CD14-positive monocyte (primary cell): ENCODE measurements around the gene BEGAIN. TPM values are rescaled to one million over a fixed set of nuclear protein-coding genes. Genes with fewer than 3 reads are reported as not detected.

ENCODE experiments used
- DNase-seq, 3 donors: peaks; one replicate each; pipeline ENCODE4 v3.0.0-alpha.2; 2011 to 2022
- H2AFZ ChIP-seq: 2 replicates; pipeline ENCODE4 v1.6.0; 2012; ENCODE audit warnings: mild to moderate bottlenecking, low read depth, low read length, inconsistent platforms; ENCODE audit not compliant: insufficient read depth, poor library complexity, severe bottlenecking
- H3K27ac ChIP-seq, 2 donors: 1 replicate in 1 of 2; 2 replicates in 1 of 2; pipeline ENCODE4 v1.5.1; 2012 to 2013; ENCODE audit warnings: low read length in 2 of 2, control low read depth in 1 of 2, inconsistent platforms in 1 of 2, low read depth in 1 of 2, mild to moderate bottlenecking in 1 of 2
- H3K27me3 ChIP-seq, 2 donors: one replicate each; pipeline versions ENCODE4 v1.6.0 to v1.6.1; 2011 to 2013; ENCODE audit warnings: low read length in 2 of 2; ENCODE audit not compliant: control insufficient read depth in 2 of 2, insufficient read depth in 2 of 2
- H3K36me3 ChIP-seq, 2 donors: replicated peaks in 1 of 2; 1 replicate in 1 of 2; 2 replicates in 1 of 2; pipeline versions ENCODE4 v1.5.1 to v1.6.1; 2012 to 2013; ENCODE audit warnings: low read length in 2 of 2, control low read depth in 1 of 2, inconsistent platforms in 1 of 2, mild to moderate bottlenecking in 1 of 2; ENCODE audit not compliant: insufficient read depth in 2 of 2, control insufficient read depth in 1 of 2
- H3K4me1 ChIP-seq, 2 donors: 1 replicate in 1 of 2; 2 replicates in 1 of 2; pipeline versions ENCODE4 v1.5.1 to v1.6.1; 2012 to 2013; ENCODE audit warnings: low read length in 2 of 2, control low read depth in 1 of 2, inconsistent platforms in 1 of 2, mild to moderate bottlenecking in 1 of 2, moderate library complexity in 1 of 2; ENCODE audit not compliant: insufficient read depth in 2 of 2, control insufficient read depth in 1 of 2
- H3K4me2 ChIP-seq: replicated peaks from 2 replicates; pipeline ENCODE3; 2012; ENCODE audit warnings: low read length, moderate library complexity, mild to moderate bottlenecking; ENCODE audit not compliant: poor library complexity, severe bottlenecking; ENCODE audit errors: extremely low read depth
- H3K4me3 ChIP-seq, 3 experiments: fragments of 200-600 bp in 1 of 3; sonication (generic) in 1 of 3; replicated peaks in 1 of 3; 1 replicate in 2 of 3; 2 replicates in 1 of 3; pipeline ENCODE4 v1.5.1; 2011 to 2013; ENCODE audit warnings: low read length in 3 of 3, mild to moderate bottlenecking in 3 of 3, control low read depth in 2 of 3, low read depth in 2 of 3, inconsistent platforms in 1 of 3, moderate library complexity in 1 of 3
- H3K79me2 ChIP-seq: 2 replicates; pipeline ENCODE4 v1.6.0; 2012; ENCODE audit warnings: mild to moderate bottlenecking, control low read depth, inconsistent platforms, low read length, moderate library complexity; ENCODE audit not compliant: insufficient read depth
- H3K9ac ChIP-seq: 2 replicates; pipeline ENCODE4 v1.6.0; 2017; ENCODE audit warnings: low read length, mild to moderate bottlenecking; ENCODE audit not compliant: insufficient read depth, poor library complexity, severe bottlenecking
- H3K9me3 ChIP-seq, 2 donors: replicated peaks in 1 of 2; 1 replicate in 1 of 2; 2 replicates in 1 of 2; pipeline versions ENCODE4 v1.5.1 to v1.6.1; 2012 to 2013; ENCODE audit warnings: low read length in 2 of 2, control low read depth in 1 of 2; ENCODE audit not compliant: control insufficient read depth in 1 of 2, insufficient read depth in 1 of 2
- H4K20me1 ChIP-seq: 2 replicates; pipeline ENCODE4 v1.6.0; 2012; ENCODE audit warnings: mild to moderate bottlenecking, low read length, control low read depth, moderate library complexity; ENCODE audit not compliant: insufficient read depth
- H3K27ac Mint-ChIP-seq, 7 donors: one replicate each; pipeline ENCODE4 v1.8.0; 2020; ENCODE audit warnings: mild to moderate bottlenecking in 7 of 7, mixed read lengths in 7 of 7, moderate library complexity in 6 of 7, inconsistent platforms in 2 of 7
- H3K27me3 Mint-ChIP-seq, 3 donors: one replicate each; pipeline ENCODE4 v1.8.0; 2021 to 2022; ENCODE audit warnings: low read depth in 3 of 3, mild to moderate bottlenecking in 3 of 3, mixed read lengths in 3 of 3, moderate library complexity in 3 of 3, inconsistent platforms in 1 of 3
- H3K36me3 Mint-ChIP-seq, 2 donors: one replicate each; pipeline ENCODE4 v1.8.0; 2020; ENCODE audit warnings: mixed read lengths in 2 of 2, inconsistent platforms in 1 of 2, mild to moderate bottlenecking in 1 of 2
- H3K4me1 Mint-ChIP-seq: one replicate; pipeline ENCODE4 v1.8.0; 2020; ENCODE audit warnings: mild to moderate bottlenecking, mixed read lengths
- H3K4me3 Mint-ChIP-seq, 2 donors: one replicate each; pipeline ENCODE4 v1.8.0; 2020; ENCODE audit warnings: mild to moderate bottlenecking in 2 of 2, mixed read lengths in 2 of 2, moderate library complexity in 1 of 2
- H3K9me3 Mint-ChIP-seq, 7 donors: one replicate each; pipeline ENCODE4 v1.8.0; 2020 to 2022; ENCODE audit warnings: mixed read lengths in 7 of 7, mild to moderate bottlenecking in 6 of 7, moderate library complexity in 6 of 7, inconsistent platforms in 2 of 7
- WGBS: methylation state at CpG from one replicate; pipeline ENCODE4 v1.1.5; 2013; ENCODE audit warnings: missing lambda C conversion rate; ENCODE audit not compliant: insufficient coverage; 5-methylcytosine and 5-hydroxymethylcytosine counted together
- intact Hi-C, 2 donors: fragments of 100-400 bp; cut with micrococcal nuclease; formaldehyde crosslinking; loops; one replicate each; pipeline versions ENCODE4 v1.15.0 to v1.15.1; 2023
- polyA plus RNA-seq, 3 donors: library from polyadenylated mRNA; depleted of rRNA in 1 of 3; unstranded in 2 of 3; stranded (reverse) in 1 of 3; fragments of 300-500 nt in 2 of 3; fragments of >200 nt in 1 of 3; fragmentation: Illumina TruSeq in 2 of 3; gene quantifications; 1 replicate in 2 of 3; 2 replicates in 1 of 3; pipeline ENCODE4 v1.2.3, GENCODE V29; 2012 to 2021
- TF ChIP-seq, protein P1 (sequence below): fragments of 200-600 bp; IDR thresholded peaks from one replicate; pipeline ENCODE4 v1.8.0; 2022; ENCODE audit warnings: antibody characterized with exemption, mild to moderate bottlenecking

The BEGAIN gene
- polyA plus RNA-seq, 3 donors, result 0.25 to 0.45 TPM; not detected in 1

DNA sequence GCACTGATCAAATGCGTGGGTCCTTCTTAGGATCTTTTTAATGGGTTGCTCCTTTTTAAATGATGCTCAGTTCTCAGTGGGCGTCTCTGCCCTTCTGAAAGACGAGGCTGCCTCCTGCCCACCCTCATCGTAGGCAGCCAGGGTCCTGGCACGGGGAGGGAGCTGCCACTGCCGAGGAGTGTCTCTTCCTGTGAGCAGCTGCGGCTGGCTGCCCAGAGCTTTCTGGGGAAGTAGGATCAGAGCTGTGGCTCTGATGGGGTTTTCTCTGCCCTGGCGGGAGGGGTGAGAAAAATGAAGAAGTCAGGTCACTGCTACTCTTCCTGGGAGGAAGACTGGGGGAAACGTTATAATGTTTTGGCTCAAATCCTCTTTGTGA is 31.1 kb upstream of the BEGAIN start:
- WGBS, result 0% methylated on average over 8 of the region's 9 CpGs
- peaks cover 8 to 10% (median 8%) of the 10 kb centered on the region in 3 donors for H3K27me3 Mint-ChIP-seq

DNA sequence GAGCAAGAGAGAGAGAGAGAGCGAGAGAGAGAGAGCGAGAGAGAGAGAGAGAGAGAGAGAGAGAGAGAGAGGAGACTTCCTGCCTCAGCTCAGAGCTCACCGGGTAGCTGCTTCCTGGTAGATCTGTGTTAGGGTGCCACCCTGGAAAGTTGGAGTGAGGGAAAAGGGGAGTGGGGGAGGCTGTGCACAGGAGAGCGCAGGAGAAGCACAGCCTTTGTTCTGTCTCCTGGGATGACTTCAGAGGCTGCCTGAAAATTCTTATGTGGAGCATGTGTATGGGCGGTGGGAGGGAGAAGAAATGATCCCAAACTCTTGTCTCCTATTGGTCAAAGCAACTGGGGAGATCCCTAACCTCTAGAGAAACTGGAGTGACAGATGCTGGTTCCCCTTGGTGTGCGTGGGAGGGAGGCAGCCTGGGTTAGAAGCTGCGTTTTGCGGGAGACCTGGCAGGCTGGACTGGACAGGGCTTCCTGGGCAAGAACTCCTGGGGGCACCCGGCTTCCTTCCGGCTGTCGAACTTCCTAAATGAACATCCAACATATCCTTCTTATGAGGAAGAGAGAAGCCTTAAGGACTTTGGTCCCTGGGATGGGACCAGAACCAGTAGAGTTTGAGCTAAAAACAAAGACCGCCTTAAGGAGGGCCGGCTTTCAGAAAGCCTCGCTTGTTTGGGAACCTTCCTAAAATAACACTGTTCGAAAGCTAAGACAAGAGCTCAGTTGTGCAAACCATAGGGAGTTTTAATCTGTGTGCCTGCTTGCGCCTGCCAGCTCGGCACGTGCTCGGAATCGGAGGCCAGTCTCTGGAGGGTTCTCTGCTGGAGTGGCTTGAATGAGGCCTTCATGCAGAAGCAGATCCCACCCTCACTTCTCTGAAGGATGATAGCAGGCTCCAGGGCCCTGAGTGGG is 30.4 kb upstream of the BEGAIN start:
- peak overlapping the region in 5 of 7 donors; percentile 72 to 90 (median 77) for H3K27ac Mint-ChIP-seq
- Histone ChIP-seq H3K9ac (peak overlapping the region; percentile 35), H3K9me3 (no peaks in the 10 kb centered on the region), H3K27me3 (no peaks in the 10 kb centered on the region), H3K4me2 (peak overlapping the region; percentile 57), H3K36me3 (no peaks in the 10 kb centered on the region), H4K20me1 (peaks cover 5% of the 10 kb centered on the region), H3K4me3 (peak overlapping the region in 1 of 3 experiments; percentile 59), H3K79me2 (no peaks in the 10 kb centered on the region), H2AFZ (peak overlapping the region; percentile 22), H3K27ac (no peak overlapping the region), H3K4me1 (peaks cover 47 to 48% of the 10 kb centered on the region in 2 donors)
- TF ChIP-seq, protein P1, sequence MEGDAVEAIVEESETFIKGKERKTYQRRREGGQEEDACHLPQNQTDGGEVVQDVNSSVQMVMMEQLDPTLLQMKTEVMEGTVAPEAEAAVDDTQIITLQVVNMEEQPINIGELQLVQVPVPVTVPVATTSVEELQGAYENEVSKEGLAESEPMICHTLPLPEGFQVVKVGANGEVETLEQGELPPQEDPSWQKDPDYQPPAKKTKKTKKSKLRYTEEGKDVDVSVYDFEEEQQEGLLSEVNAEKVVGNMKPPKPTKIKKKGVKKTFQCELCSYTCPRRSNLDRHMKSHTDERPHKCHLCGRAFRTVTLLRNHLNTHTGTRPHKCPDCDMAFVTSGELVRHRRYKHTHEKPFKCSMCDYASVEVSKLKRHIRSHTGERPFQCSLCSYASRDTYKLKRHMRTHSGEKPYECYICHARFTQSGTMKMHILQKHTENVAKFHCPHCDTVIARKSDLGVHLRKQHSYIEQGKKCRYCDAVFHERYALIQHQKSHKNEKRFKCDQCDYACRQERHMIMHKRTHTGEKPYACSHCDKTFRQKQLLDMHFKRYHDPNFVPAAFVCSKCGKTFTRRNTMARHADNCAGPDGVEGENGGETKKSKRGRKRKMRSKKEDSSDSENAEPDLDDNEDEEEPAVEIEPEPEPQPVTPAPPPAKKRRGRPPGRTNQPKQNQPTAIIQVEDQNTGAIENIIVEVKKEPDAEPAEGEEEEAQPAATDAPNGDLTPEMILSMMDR, result no peak
- peaks cover 8 to 10% (median 8%) of the 10 kb centered on the region in 3 donors for H3K27me3 Mint-ChIP-seq
- peak overlapping the region; percentile 68 to 86 for H3K4me3 Mint-ChIP-seq
- intact Hi-C loops, result loop anchor here in 1 of 2 donors (5.0 kb wide), 1 partner anchor 70 kb away; no protein-coding TSS in a partner anchor
- peak in 1 of 3 donors; percentile 35 for DNase-seq
- peaks cover 0 to 1% (median 0%) of the 10 kb centered on the region in 7 donors for H3K9me3 Mint-ChIP-seq
- WGBS, result 19% methylated on average over 11 of the region's 20 CpGs
- H3K4me1 Mint-ChIP-seq, result peaks cover 48% of the 10 kb centered on the region
- H3K36me3 Mint-ChIP-seq, result no peaks in the 10 kb centered on the region

More for the DNA sequence above, 31.1 kb upstream of the BEGAIN start:
- H3K36me3 ChIP-seq, result no peaks in the 10 kb centered on the region
- peaks cover 49 to 50% of the 10 kb centered on the region in 2 donors for H3K4me1 ChIP-seq
- H3K79me2 ChIP-seq, result no peaks in the 10 kb centered on the region
- peak overlapping the region; percentile 35 for H3K9ac ChIP-seq
- no peaks in the 10 kb centered on the region for H3K9me3 ChIP-seq
- peak overlapping the region in 1 of 3 experiments; percentile 59 for H3K4me3 ChIP-seq
- Mint-ChIP-seq H3K4me1 (peaks cover 53% of the 10 kb centered on the region), H3K9me3 (peaks cover 0 to 1% (median 0%) of the 10 kb centered on the region in 7 donors), H3K27ac (peak overlapping the region; percentile 32 to 90 (median 72)), H3K4me3 (peak overlapping the region; percentile 68 to 86), H3K36me3 (no peaks in the 10 kb centered on the region)
- H2AFZ ChIP-seq, result peak overlapping the region; percentile 22
- H4K20me1 ChIP-seq, result peaks cover 5% of the 10 kb centered on the region
- DNase-seq, result peak; percentile 66 to 74 (median 74)
- intact Hi-C loops, result loop anchor here in 1 of 2 donors (5.0 kb wide), 1 partner anchor 71 kb away; no protein-coding TSS in a partner anchor
- H3K27ac ChIP-seq, result peak overlapping the region in 1 of 2 donors; percentile 11
- H3K4me2 ChIP-seq, result peak overlapping the region; percentile 57
- TF ChIP-seq, protein P1, result no peak
- no peaks in the 10 kb centered on the region for H3K27me3 ChIP-seq
